WTC11 (cell line): ENCODE data around the gene ID3. TPM values are rescaled to one million over a fixed set of nuclear protein-coding genes. Genes with fewer than 3 reads are reported as not detected.

Experiments used
- ATAC-seq: fragments of 200-7000 bp; cut with Tn5 transposase; 2 replicates; pipeline ENCODE4 v1.10.0; 2021; ENCODE audit warnings: mild to moderate bottlenecking, moderate library complexity
- CTCF ChIA-PET: fragments of 300-600 bp; sonication (Branson Sonifier 250); formaldehyde crosslinking; loops from one replicate; lab custom pipeline; 2021; ENCODE audit warnings: antibody characterized with exemption; lab: Charles Lee
- POLR2A ChIA-PET: fragments of 350-600 bp; sonication (Branson Sonifier 250); formaldehyde crosslinking; loops from one replicate; lab custom pipeline; 2021; ENCODE audit warnings: antibody characterized with exemption; lab: Charles Lee
- DNase-seq: peaks from one replicate; pipeline ENCODE4 v3.0.0; 2021; ENCODE audit warnings: low spot score
- H3K27ac Mint-ChIP-seq: 2 replicates; pipeline ENCODE4 v1.8.0; 2021; ENCODE audit warnings: mixed read lengths
- H3K27me3 Mint-ChIP-seq: 2 replicates; pipeline ENCODE4 v1.8.0; 2021; ENCODE audit warnings: low read depth, mild to moderate bottlenecking, moderate library complexity, mixed read lengths
- H3K36me3 Mint-ChIP-seq: 2 replicates; pipeline ENCODE4 v1.8.0; 2021; ENCODE audit warnings: mixed read lengths
- H3K4me1 Mint-ChIP-seq: 2 replicates; pipeline ENCODE4 v1.8.0; 2022; ENCODE audit warnings: mixed read lengths
- H3K4me3 Mint-ChIP-seq: 2 replicates; pipeline ENCODE4 v1.8.0; 2021; ENCODE audit warnings: mild to moderate bottlenecking, moderate library complexity, mixed read lengths
- H3K9me3 Mint-ChIP-seq: 2 replicates; pipeline ENCODE4 v1.8.0; 2021; ENCODE audit warnings: mixed read lengths
- CREB1 ChIP-seq: sonication (generic); formaldehyde crosslinking; IDR thresholded peaks from 2 replicates; pipeline ENCODE4 v1.8.0; 2023; ENCODE audit warnings: mild to moderate bottlenecking, missing genetic modification reagents
- EMX1 ChIP-seq: fragments of 250-450 bp; sonication (Bioruptor Pico); IDR thresholded peaks from 2 replicates; pipeline ENCODE4 v1.8.0; 2021; ENCODE audit warnings: mild to moderate bottlenecking
- ESRRA ChIP-seq: sonication (generic); formaldehyde crosslinking; IDR thresholded peaks from 2 replicates; pipeline ENCODE4 v1.8.1; 2022; ENCODE audit warnings: mild to moderate bottlenecking, missing genetic modification reagents, borderline replicate concordance
- GRHL2 ChIP-seq: fragments of 250-450 bp; sonication (Bioruptor Pico); IDR thresholded peaks from 2 replicates; pipeline ENCODE4 v1.8.0; 2022; ENCODE audit warnings: mild to moderate bottlenecking, moderate library complexity; ENCODE audit not compliant: insufficient replicate concordance, severe bottlenecking
- IRF2 ChIP-seq: sonication (generic); formaldehyde crosslinking; IDR thresholded peaks from 2 replicates; pipeline ENCODE4 v1.8.0; 2022; ENCODE audit warnings: low read depth, missing genetic modification reagents, borderline replicate concordance
- JUN ChIP-seq: sonication (generic); formaldehyde crosslinking; IDR thresholded peaks from 2 replicates; pipeline ENCODE4 v1.8.0; 2023; ENCODE audit warnings: mild to moderate bottlenecking, missing genetic modification reagents
- NR3C1 ChIP-seq: sonication (generic); formaldehyde crosslinking; conservative IDR thresholded peaks from 2 replicates; pipeline ENCODE4 v1.8.1; 2023; ENCODE audit warnings: low read depth, mild to moderate bottlenecking, missing genetic modification reagents
- RORB ChIP-seq: fragments of 250-450 bp; sonication (Bioruptor Pico); IDR thresholded peaks from 2 replicates; pipeline ENCODE4 v1.9.0; 2021; ENCODE audit warnings: mild to moderate bottlenecking
- SMAD4 ChIP-seq: sonication (generic); formaldehyde crosslinking; IDR thresholded peaks from 2 replicates; pipeline ENCODE4 v1.8.0; 2022; ENCODE audit warnings: mild to moderate bottlenecking, missing genetic modification reagents
- TEAD1 ChIP-seq: sonication (generic); formaldehyde crosslinking; IDR thresholded peaks from 2 replicates; pipeline ENCODE4 v1.8.0; 2022; ENCODE audit warnings: mild to moderate bottlenecking, missing genetic modification reagents
- total RNA-seq: library from RNA; stranded (reverse); gene quantifications from 3 replicates; pipeline ENCODE4 v1.2.3, GENCODE V29; 2021
- TF ChIP-seq, protein P1 (sequence below): sonication (generic); formaldehyde crosslinking; IDR thresholded peaks from 2 replicates; pipeline ENCODE4 v1.8.0; 2022; ENCODE audit warnings: mild to moderate bottlenecking, missing genetic modification reagents
- TF ChIP-seq, protein P2 (sequence below): sonication (generic); formaldehyde crosslinking; IDR thresholded peaks from 2 replicates; pipeline ENCODE4 v1.8.1; 2023; ENCODE audit warnings: mild to moderate bottlenecking, missing genetic modification reagents, borderline replicate concordance
- TF ChIP-seq, protein P3 (sequence below): sonication (generic); formaldehyde crosslinking; IDR thresholded peaks from 2 replicates; pipeline ENCODE4 v1.8.1; 2022; ENCODE audit warnings: missing genetic modification reagents, borderline replicate concordance
- TF ChIP-seq, protein P4 (sequence below): sonication (generic); formaldehyde crosslinking; conservative IDR thresholded peaks from 2 replicates; pipeline ENCODE4 v1.8.1; 2023; ENCODE audit warnings: mild to moderate bottlenecking, low read depth, missing genetic modification reagents, moderate library complexity
- TF ChIP-seq, protein P5 (sequence below): sonication (generic); formaldehyde crosslinking; IDR thresholded peaks from 2 replicates; pipeline ENCODE4 v1.8.1; 2023; ENCODE audit warnings: mild to moderate bottlenecking, missing genetic modification reagents, moderate library complexity
- TF ChIP-seq, protein P6 (sequence below): fragments of 250-450 bp; sonication (Bioruptor Pico); IDR thresholded peaks from 2 replicates; pipeline ENCODE4 v2.1.2; 2022; ENCODE audit warnings: mild to moderate bottlenecking, moderate library complexity
- TF ChIP-seq, protein P7 (sequence below): sonication (generic); formaldehyde crosslinking; IDR thresholded peaks from 2 replicates; pipeline ENCODE4 v1.8.0; 2022; ENCODE audit warnings: mild to moderate bottlenecking, missing genetic modification reagents
- TF ChIP-seq, protein P8 (sequence below): sonication (generic); formaldehyde crosslinking; IDR thresholded peaks from 2 replicates; pipeline ENCODE4 v1.8.0; 2022; ENCODE audit warnings: mild to moderate bottlenecking, missing genetic modification reagents

The ID3 gene
- total RNA-seq, 1 experiment from 2014 or later, result 168 TPM

DNA sequence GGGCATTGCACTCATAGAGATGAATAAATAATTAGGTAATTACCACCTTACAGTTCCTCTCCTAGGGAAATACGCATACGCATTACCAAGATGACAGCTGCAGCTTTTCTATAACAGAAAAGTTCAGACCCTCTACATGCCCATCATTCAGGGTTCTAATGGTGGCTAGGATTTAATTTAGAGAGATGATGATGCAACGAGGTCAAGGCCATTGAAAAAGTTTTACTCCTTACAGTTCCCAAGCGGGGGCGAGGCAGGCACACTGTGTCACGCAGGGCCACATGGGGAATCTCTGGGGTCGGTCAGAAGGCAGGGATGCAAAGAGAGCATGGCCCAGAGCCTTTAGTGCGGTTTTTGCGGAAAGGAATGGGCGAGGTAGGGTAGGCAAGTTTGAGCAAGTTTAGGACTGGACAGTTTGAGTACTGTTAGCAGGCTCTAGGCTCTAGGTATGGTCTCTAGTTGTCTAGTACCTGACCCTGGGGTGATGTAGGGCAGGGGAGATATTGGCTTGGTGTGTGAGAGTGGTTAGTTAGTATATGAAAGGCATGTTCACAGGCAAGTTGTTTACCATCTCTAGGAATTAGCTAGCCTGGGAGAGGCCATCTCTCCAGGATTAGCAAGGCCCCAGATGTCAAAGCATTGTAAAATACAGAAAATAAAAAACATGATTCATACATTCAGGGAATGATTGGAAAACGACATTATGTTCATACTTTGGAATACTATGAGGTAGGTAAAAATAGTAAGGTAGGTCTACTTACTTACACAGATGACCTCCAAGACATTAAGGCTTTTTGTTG, 29.6 kb upstream of the ID3 start:
- CTCF ChIA-PET, result interaction anchor here (1.1 to 1.2 kb wide), 4 partner anchors 9 to 48 kb away, joined by 3 to 4 read pairs (median 4); no protein-coding TSS in a partner anchor
- H3K27ac Mint-ChIP-seq, result no peak overlapping the region

More for the DNA sequence above, 29.6 kb upstream of the ID3 start:
- peaks cover 3% of the 10 kb centered on the region for H3K27me3 Mint-ChIP-seq
- no peaks in the 10 kb centered on the region for H3K9me3 Mint-ChIP-seq
- no peak for DNase-seq
- H3K36me3 Mint-ChIP-seq, result no peaks in the 10 kb centered on the region
- POLR2A ChIA-PET, result no interaction called here
- H3K4me3 Mint-ChIP-seq, result no peak overlapping the region
- TF ChIP-seq, protein P1, sequence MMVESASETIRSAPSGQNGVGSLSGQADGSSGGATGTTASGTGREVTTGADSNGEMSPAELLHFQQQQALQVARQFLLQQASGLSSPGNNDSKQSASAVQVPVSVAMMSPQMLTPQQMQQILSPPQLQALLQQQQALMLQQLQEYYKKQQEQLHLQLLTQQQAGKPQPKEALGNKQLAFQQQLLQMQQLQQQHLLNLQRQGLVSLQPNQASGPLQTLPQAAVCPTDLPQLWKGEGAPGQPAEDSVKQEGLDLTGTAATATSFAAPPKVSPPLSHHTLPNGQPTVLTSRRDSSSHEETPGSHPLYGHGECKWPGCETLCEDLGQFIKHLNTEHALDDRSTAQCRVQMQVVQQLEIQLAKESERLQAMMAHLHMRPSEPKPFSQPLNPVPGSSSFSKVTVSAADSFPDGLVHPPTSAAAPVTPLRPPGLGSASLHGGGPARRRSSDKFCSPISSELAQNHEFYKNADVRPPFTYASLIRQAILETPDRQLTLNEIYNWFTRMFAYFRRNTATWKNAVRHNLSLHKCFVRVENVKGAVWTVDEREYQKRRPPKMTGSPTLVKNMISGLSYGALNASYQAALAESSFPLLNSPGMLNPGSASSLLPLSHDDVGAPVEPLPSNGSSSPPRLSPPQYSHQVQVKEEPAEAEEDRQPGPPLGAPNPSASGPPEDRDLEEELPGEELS, result no peak
- TF ChIP-seq JUN (CRISPR knock-in tag) (no peak), GRHL2 (no peak), EMX1 (no peak), ESRRA (CRISPR knock-in tag) (no peak), NR3C1 (CRISPR knock-in tag) (no peak), IRF2 (CRISPR knock-in tag) (no peak), RORB (CRISPR knock-in tag) (no peak), CREB1 (CRISPR knock-in tag) (no peak), TEAD1 (CRISPR knock-in tag) (no peak), SMAD4 (CRISPR knock-in tag) (no peak)
- TF ChIP-seq, protein P2, sequence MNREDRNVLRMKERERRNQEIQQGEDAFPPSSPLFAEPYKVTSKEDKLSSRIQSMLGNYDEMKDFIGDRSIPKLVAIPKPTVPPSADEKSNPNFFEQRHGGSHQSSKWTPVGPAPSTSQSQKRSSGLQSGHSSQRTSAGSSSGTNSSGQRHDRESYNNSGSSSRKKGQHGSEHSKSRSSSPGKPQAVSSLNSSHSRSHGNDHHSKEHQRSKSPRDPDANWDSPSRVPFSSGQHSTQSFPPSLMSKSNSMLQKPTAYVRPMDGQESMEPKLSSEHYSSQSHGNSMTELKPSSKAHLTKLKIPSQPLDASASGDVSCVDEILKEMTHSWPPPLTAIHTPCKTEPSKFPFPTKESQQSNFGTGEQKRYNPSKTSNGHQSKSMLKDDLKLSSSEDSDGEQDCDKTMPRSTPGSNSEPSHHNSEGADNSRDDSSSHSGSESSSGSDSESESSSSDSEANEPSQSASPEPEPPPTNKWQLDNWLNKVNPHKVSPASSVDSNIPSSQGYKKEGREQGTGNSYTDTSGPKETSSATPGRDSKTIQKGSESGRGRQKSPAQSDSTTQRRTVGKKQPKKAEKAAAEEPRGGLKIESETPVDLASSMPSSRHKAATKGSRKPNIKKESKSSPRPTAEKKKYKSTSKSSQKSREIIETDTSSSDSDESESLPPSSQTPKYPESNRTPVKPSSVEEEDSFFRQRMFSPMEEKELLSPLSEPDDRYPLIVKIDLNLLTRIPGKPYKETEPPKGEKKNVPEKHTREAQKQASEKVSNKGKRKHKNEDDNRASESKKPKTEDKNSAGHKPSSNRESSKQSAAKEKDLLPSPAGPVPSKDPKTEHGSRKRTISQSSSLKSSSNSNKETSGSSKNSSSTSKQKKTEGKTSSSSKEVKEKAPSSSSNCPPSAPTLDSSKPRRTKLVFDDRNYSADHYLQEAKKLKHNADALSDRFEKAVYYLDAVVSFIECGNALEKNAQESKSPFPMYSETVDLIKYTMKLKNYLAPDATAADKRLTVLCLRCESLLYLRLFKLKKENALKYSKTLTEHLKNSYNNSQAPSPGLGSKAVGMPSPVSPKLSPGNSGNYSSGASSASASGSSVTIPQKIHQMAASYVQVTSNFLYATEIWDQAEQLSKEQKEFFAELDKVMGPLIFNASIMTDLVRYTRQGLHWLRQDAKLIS (CRISPR knock-in tag), result no peak
- TF ChIP-seq, protein P3, sequence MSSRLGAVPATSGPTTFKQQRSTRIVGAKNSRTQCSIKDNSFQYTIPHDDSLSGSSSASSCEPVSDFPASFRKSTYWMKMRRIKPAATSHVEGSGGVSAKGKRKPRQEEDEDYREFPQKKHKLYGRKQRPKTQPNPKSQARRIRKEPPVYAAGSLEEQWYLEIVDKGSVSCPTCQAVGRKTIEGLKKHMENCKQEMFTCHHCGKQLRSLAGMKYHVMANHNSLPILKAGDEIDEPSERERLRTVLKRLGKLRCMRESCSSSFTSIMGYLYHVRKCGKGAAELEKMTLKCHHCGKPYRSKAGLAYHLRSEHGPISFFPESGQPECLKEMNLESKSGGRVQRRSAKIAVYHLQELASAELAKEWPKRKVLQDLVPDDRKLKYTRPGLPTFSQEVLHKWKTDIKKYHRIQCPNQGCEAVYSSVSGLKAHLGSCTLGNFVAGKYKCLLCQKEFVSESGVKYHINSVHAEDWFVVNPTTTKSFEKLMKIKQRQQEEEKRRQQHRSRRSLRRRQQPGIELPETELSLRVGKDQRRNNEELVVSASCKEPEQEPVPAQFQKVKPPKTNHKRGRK (CRISPR knock-in tag), result no peak
- TF ChIP-seq, protein P4, sequence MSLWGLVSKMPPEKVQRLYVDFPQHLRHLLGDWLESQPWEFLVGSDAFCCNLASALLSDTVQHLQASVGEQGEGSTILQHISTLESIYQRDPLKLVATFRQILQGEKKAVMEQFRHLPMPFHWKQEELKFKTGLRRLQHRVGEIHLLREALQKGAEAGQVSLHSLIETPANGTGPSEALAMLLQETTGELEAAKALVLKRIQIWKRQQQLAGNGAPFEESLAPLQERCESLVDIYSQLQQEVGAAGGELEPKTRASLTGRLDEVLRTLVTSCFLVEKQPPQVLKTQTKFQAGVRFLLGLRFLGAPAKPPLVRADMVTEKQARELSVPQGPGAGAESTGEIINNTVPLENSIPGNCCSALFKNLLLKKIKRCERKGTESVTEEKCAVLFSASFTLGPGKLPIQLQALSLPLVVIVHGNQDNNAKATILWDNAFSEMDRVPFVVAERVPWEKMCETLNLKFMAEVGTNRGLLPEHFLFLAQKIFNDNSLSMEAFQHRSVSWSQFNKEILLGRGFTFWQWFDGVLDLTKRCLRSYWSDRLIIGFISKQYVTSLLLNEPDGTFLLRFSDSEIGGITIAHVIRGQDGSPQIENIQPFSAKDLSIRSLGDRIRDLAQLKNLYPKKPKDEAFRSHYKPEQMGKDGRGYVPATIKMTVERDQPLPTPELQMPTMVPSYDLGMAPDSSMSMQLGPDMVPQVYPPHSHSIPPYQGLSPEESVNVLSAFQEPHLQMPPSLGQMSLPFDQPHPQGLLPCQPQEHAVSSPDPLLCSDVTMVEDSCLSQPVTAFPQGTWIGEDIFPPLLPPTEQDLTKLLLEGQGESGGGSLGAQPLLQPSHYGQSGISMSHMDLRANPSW (CRISPR knock-in tag), result no peak
- TF ChIP-seq, protein P5, sequence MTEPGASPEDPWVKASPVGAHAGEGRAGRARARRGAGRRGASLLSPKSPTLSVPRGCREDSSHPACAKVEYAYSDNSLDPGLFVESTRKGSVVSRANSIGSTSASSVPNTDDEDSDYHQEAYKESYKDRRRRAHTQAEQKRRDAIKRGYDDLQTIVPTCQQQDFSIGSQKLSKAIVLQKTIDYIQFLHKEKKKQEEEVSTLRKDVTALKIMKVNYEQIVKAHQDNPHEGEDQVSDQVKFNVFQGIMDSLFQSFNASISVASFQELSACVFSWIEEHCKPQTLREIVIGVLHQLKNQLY (CRISPR knock-in tag), result no peak
- TF ChIP-seq, protein P6, sequence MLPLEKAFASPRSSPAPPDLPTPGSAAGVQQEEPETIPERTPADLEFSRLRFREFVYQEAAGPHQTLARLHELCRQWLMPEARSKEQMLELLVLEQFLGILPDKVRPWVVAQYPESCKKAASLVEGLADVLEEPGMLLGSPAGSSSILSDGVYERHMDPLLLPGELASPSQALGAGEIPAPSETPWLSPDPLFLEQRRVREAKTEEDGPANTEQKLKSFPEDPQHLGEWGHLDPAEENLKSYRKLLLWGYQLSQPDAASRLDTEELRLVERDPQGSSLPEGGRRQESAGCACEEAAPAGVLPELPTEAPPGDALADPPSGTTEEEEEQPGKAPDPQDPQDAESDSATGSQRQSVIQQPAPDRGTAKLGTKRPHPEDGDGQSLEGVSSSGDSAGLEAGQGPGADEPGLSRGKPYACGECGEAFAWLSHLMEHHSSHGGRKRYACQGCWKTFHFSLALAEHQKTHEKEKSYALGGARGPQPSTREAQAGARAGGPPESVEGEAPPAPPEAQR (CRISPR knock-in tag), result no peak
- TF ChIP-seq, protein P7, sequence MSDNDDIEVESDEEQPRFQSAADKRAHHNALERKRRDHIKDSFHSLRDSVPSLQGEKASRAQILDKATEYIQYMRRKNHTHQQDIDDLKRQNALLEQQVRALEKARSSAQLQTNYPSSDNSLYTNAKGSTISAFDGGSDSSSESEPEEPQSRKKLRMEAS, result no peak
- TF ChIP-seq, protein P8, sequence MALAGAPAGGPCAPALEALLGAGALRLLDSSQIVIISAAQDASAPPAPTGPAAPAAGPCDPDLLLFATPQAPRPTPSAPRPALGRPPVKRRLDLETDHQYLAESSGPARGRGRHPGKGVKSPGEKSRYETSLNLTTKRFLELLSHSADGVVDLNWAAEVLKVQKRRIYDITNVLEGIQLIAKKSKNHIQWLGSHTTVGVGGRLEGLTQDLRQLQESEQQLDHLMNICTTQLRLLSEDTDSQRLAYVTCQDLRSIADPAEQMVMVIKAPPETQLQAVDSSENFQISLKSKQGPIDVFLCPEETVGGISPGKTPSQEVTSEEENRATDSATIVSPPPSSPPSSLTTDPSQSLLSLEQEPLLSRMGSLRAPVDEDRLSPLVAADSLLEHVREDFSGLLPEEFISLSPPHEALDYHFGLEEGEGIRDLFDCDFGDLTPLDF (CRISPR knock-in tag), result no peak
- ATAC-seq, result no peak
- H3K4me1 Mint-ChIP-seq, result peaks cover 53% of the 10 kb centered on the region
